ENCODE results near the gene RELT.

DNA sequence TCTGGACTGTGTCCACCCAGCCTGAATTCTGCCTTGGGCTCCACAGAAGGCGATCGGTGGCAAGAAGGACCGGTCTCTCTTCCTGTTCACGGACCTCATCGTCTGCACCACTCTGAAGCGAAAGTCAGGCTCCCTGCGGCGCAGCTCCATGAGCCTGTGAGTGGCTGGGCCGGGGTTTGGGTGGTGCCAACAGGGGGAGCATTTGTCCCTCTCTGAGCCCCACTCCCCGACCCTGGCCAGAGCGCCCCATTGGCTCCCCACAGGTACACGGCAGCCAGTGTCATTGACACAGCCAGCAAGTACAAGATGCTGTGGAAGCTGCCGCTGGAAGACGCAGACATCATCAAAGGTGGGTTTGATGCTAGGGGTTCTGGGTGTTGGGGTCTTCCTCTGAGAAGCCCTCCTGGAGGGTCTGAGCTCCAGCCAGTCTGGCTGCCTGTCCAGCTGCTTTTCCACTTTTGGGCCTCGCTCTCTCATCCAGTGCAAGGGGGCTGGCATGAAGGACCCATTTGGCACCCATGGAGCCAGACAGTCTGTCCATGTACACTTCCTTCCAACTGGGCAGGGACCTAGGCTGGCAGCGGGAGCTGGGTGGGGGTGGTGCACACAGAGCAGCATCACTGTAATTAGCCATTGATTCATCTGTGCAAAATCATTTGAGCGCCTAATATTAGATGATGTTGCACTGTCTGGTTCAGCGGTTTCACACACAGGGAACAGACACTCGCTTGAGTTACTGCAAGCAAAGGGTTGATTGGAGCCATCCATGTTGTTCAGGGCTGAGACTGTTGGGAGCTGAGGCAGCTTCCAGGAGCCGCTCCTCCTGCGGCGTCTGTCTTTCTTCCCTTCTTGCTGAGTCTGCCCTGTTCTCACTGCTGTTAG is 19.0 kb upstream of the RELT start:
- TF ChIP-seq POLR2A (IDR thresholded peaks at IDR 0.05; ENCODE audit: low read depth, low read length), result no peak
- no peak for TF ChIP-seq TAF1 (IDR thresholded peaks at IDR 0.05; ENCODE audit: borderline replicate concordance, low read depth, low read length)
- no peak for TF ChIP-seq POLR2AphosphoS5 (IDR thresholded peaks at IDR 0.05; ENCODE audit: low read depth, low read length)
